ENCODE results near the gene CNFN.

CNFN gene

GRCh38 chr19:42352301-42353259, 37.5 kb downstream of the CNFN start:
- TF ChIP-seq, protein P1, sequence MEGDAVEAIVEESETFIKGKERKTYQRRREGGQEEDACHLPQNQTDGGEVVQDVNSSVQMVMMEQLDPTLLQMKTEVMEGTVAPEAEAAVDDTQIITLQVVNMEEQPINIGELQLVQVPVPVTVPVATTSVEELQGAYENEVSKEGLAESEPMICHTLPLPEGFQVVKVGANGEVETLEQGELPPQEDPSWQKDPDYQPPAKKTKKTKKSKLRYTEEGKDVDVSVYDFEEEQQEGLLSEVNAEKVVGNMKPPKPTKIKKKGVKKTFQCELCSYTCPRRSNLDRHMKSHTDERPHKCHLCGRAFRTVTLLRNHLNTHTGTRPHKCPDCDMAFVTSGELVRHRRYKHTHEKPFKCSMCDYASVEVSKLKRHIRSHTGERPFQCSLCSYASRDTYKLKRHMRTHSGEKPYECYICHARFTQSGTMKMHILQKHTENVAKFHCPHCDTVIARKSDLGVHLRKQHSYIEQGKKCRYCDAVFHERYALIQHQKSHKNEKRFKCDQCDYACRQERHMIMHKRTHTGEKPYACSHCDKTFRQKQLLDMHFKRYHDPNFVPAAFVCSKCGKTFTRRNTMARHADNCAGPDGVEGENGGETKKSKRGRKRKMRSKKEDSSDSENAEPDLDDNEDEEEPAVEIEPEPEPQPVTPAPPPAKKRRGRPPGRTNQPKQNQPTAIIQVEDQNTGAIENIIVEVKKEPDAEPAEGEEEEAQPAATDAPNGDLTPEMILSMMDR (IDR thresholded peaks at IDR 0.05; ENCODE audit: insufficient read depth, low read depth, low read length, missing control alignments): no peak
- H3K4me3 ChIP-seq (ENCODE audit: low read length): no peak overlapping the region
- no peak for DNase-seq (ENCODE audit: low read depth)

DNA sequence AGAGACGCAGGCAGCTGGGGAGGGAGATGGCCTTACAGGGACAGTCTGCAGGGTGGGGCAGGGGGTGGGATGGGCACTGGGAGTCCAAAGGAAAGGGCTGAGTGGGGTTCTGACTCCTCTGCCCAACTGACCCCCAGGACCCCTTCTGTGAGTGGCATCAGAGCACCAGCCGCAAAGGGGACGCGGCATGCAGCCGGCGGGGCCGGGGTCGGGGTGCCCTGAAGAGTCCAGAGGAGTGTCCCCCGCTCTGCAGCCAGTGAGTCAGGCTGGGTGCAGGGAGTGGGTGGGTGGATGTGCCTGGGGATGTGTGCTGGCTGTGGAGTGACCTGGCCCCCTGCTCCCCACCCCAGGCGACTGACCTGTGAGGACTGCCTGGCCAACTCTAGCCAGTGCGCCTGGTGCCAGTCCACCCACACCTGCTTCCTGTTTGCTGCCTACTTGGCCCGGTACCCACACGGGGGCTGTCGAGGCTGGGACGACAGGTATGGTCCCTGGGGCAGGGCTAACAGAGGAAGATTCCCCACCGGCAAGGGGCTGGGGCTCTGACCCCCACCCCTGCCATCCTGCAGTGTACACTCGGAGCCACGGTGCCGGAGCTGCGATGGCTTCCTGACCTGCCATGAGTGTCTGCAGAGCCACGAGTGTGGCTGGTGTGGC, 38.9 kb downstream of the CNFN start:
- no peak overlapping the region for H3K4me3 ChIP-seq (ENCODE audit: low read length)
- TF ChIP-seq, protein P1 (IDR thresholded peaks at IDR 0.05; ENCODE audit: insufficient read depth, low read depth, low read length, missing control alignments): no peak

DNA sequence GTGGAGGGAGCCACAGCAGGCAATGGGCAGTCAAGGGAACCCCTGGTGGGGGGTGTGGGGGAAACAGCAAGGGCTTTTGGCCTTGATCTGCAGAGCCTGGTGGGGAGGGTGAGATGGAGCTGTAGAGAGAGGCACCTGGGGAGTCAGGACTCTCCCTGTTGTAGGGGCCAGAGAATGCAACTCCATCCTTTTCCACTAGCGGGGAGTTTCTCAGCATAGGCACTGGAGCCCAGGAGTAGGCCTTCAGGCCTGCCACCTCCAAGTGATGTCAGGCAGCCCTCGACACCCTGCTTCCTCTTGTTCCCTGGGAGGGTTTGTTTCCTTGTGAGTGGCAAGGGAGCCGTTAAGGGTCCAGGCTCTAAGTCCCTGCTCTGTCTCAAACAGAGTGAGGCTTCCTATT, 39.7 kb downstream of the CNFN start:
- DNase-seq (ENCODE audit: low read depth): no peak
- H3K4me3 ChIP-seq (ENCODE audit: low read length): no peak overlapping the region
- TF ChIP-seq, protein P1 (IDR thresholded peaks at IDR 0.05; ENCODE audit: insufficient read depth, low read depth, low read length, missing control alignments): no peak

More for the DNA sequence above, 38.9 kb downstream of the CNFN start:
- no peak for DNase-seq (ENCODE audit: low read depth)

DNA sequence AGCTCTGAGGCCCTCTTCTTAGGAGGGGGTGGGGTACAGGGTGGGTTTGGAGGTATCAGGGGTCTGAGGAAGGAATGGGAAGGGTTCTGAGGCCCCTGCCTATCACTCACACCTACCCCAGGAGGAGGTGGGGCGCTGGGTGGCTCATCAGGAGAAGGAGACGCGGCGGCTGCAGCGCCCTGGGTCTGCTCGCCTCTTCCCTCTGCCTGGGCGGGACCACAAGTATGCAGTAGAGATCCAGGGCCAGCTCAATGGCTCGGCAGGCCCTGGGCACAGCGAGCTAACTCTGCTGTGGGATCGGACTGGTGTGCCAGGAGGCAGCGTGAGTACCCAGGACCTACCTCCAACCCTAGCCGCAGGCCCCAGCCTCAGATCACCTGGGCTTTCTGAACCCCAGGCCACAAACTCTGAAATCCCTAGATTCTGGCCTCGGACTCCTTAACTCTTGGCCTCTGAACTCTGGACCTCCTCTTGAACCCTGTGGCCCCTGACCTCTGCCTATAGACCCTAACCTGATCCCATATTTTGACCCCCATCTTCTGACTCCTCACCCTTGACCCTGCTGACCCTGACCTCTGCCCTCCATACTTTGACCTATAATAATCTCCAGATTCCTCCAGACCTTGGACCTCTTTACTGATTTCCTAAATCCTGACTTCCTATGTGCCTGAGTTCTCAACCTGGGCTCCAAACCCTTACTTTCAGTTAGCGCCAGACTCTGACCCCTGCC, 40.6 kb downstream of the CNFN start:
- TF ChIP-seq, protein P1 (IDR thresholded peaks at IDR 0.05; ENCODE audit: insufficient read depth, low read depth, low read length, missing control alignments): no peak
- DNase-seq (ENCODE audit: low read depth): no peak
- H3K4me3 ChIP-seq (ENCODE audit: low read length): no peak overlapping the region

GRCh38 chr19:42348211-42348610, 41.9 kb downstream of the CNFN start:
- H3K4me3 ChIP-seq (ENCODE audit: low read length): no peak overlapping the region

GRCh38 chr19:42345191-42345812, 44.8 kb downstream of the CNFN start:
- H3K4me3 ChIP-seq (ENCODE audit: low read length): no peak overlapping the region
- TF ChIP-seq, protein P1 (IDR thresholded peaks at IDR 0.05; ENCODE audit: insufficient read depth, low read depth, low read length, missing control alignments): no peak
- no peak for DNase-seq (ENCODE audit: low read depth)

More at GRCh38 chr19:42348211-42348610, 41.9 kb downstream of the CNFN start:
- TF ChIP-seq, protein P1 (IDR thresholded peaks at IDR 0.05; ENCODE audit: insufficient read depth, low read depth, low read length, missing control alignments): no peak
- no peak for DNase-seq (ENCODE audit: low read depth)

All from epithelial cell of esophagus (primary cell).